ENCODE data around the gene KCNIP1. TPM values are rescaled to one million over a fixed set of nuclear protein-coding genes. Genes with fewer than 3 reads are reported as not detected.

Gene KCNIP1
- polyA plus RNA-seq, 3 donors, result not detected

GRCh38 chr5:170769898-170770416 is 266.1 kb downstream of the KCNIP1 start:
- Mint-ChIP-seq H3K27me3 (ENCODE audit: low read depth in 3 of 3) (peaks cover 5 to 16% (median 7%) of the 10 kb centered on the region in 3 donors), H3K4me3 (no peak overlapping the region)
- DNase-seq, result no peak

GRCh38 chr5:170771496-170771895 is 267.7 kb downstream of the KCNIP1 start:
- 93% methylated on average over 13 of the region's 15 CpGs for WGBS (ENCODE audit: insufficient coverage)
- no peaks in the 10 kb centered on the region for H3K9me3 ChIP-seq (replicated peaks in 1 of 2; ENCODE audit: control insufficient read depth in 1 of 2, insufficient read depth in 1 of 2, low read length in 2 of 2)
- no peaks in the 10 kb centered on the region for H4K20me1 ChIP-seq (ENCODE audit: insufficient read depth, low read length)
- DNase-seq, result no peak
- no peak overlapping the region for H3K27ac ChIP-seq (ENCODE audit: low read depth in 1 of 2, low read length in 2 of 2)
- no peak overlapping the region for H3K4me2 ChIP-seq (replicated peaks; ENCODE audit: extremely low read depth, low read length, poor library complexity, severe bottlenecking)
- Mint-ChIP-seq H3K27me3 (ENCODE audit: low read depth in 3 of 3) (peaks cover 5 to 16% (median 7%) of the 10 kb centered on the region in 3 donors), H3K36me3 (no peaks in the 10 kb centered on the region), H3K4me1 (peaks cover 6% of the 10 kb centered on the region), H3K4me3 (no peak overlapping the region), H3K27ac (no peak overlapping the region), H3K9me3 (no peaks in the 10 kb centered on the region)
- no peak for TF ChIP-seq CTCF (IDR thresholded peaks at IDR 0.05)
- H3K27me3 ChIP-seq (ENCODE audit: control insufficient read depth in 2 of 2, insufficient read depth in 2 of 2, low read length in 2 of 2), result no peaks in the 10 kb centered on the region
- no peaks in the 10 kb centered on the region for H3K79me2 ChIP-seq (ENCODE audit: insufficient read depth, low read length)
- H3K36me3 ChIP-seq (replicated peaks in 1 of 2; ENCODE audit: control insufficient read depth in 1 of 2, insufficient read depth in 2 of 2, low read length in 2 of 2), result no peaks in the 10 kb centered on the region
- intact Hi-C loops (cut with micrococcal nuclease), result no loop called here
- H3K4me1 ChIP-seq (ENCODE audit: control insufficient read depth in 1 of 2, insufficient read depth in 2 of 2, low read length in 2 of 2), result peaks cover 0 to 3% of the 10 kb centered on the region in 2 donors
- no peak overlapping the region for H3K9ac ChIP-seq (ENCODE audit: insufficient read depth, low read length, poor library complexity, severe bottlenecking)
- no peak overlapping the region for H2AFZ ChIP-seq (ENCODE audit: insufficient read depth, low read depth, low read length, poor library complexity, severe bottlenecking)
- no peak overlapping the region for H3K4me3 ChIP-seq (replicated peaks in 1 of 3; ENCODE audit: low read depth in 2 of 3, low read length in 3 of 3)

More at GRCh38 chr5:170769898-170770416, 266.1 kb downstream of the KCNIP1 start:
- no peaks in the 10 kb centered on the region for H3K9me3 Mint-ChIP-seq
- Histone ChIP-seq H3K36me3 (replicated peaks in 1 of 2; ENCODE audit: control insufficient read depth in 1 of 2, insufficient read depth in 2 of 2, low read length in 2 of 2) (no peaks in the 10 kb centered on the region), H3K4me2 (replicated peaks; ENCODE audit: extremely low read depth, low read length, poor library complexity, severe bottlenecking) (no peak overlapping the region), H3K27me3 (ENCODE audit: control insufficient read depth in 2 of 2, insufficient read depth in 2 of 2, low read length in 2 of 2) (no peaks in the 10 kb centered on the region), H3K79me2 (ENCODE audit: insufficient read depth, low read length) (no peaks in the 10 kb centered on the region), H3K4me1 (ENCODE audit: control insufficient read depth in 1 of 2, insufficient read depth in 2 of 2, low read length in 2 of 2) (no peaks in the 10 kb centered on the region), H3K27ac (ENCODE audit: low read depth in 1 of 2, low read length in 2 of 2) (no peak overlapping the region), H4K20me1 (ENCODE audit: insufficient read depth, low read length) (no peaks in the 10 kb centered on the region), H3K9me3 (replicated peaks in 1 of 2; ENCODE audit: control insufficient read depth in 1 of 2, insufficient read depth in 1 of 2, low read length in 2 of 2) (no peaks in the 10 kb centered on the region), H3K9ac (ENCODE audit: insufficient read depth, low read length, poor library complexity, severe bottlenecking) (no peak overlapping the region), H3K4me3 (replicated peaks in 1 of 3; ENCODE audit: low read depth in 2 of 3, low read length in 3 of 3) (no peak overlapping the region), H2AFZ (ENCODE audit: insufficient read depth, low read depth, low read length, poor library complexity, severe bottlenecking) (no peak overlapping the region)
- no peak overlapping the region for H3K27ac Mint-ChIP-seq
- WGBS (ENCODE audit: insufficient coverage), result 88% methylated on average over 2 of the region's 5 CpGs
- intact Hi-C loops (cut with micrococcal nuclease), result no loop called here
- H3K36me3 Mint-ChIP-seq, result no peaks in the 10 kb centered on the region
- no peak for TF ChIP-seq CTCF (IDR thresholded peaks at IDR 0.05)
- H3K4me1 Mint-ChIP-seq, result no peaks in the 10 kb centered on the region
